Breast epithelium (tissue), 4 donors: ENCODE measurements around the gene ZMYND10. TPM values are rescaled to one million over a fixed set of nuclear protein-coding genes. Genes with fewer than 3 reads are reported as not detected.

Experiments used
- DNase-seq, 2 donors: peaks; one replicate each; pipeline ENCODE4 v3.0.0-alpha.2; 2019; ENCODE audit warnings: low spot score in 2 of 2
- H3K27ac ChIP-seq, 2 donors: fragments of 200-600 bp; sonication (generic) in 1 of 2; one replicate each; pipeline ENCODE4 v1.5.1; 2016 to 2019; ENCODE audit warnings: mild to moderate bottlenecking in 1 of 2
- H3K27me3 ChIP-seq, 2 donors: fragments of 200-600 bp; sonication (generic) in 1 of 2; one replicate each; pipeline versions ENCODE4 v1.5.1 to v1.6.0; 2017 to 2019; ENCODE audit warnings: control low read depth in 1 of 2, mild to moderate bottlenecking in 1 of 2
- H3K36me3 ChIP-seq: fragments of 200-600 bp; one replicate; pipeline ENCODE4 v1.5.1; 2019
- H3K4me1 ChIP-seq, 2 donors: fragments of 200-600 bp; sonication (generic); one replicate each; pipeline ENCODE4 v1.5.1; 2016 to 2019; ENCODE audit warnings: control low read depth in 1 of 2
- H3K4me3 ChIP-seq, 3 donors: fragments of 200-600 bp; sonication (generic); 1 replicate in 2 of 3; 2 replicates in 1 of 3; pipeline ENCODE4 v1.5.1; 2016 to 2019; ENCODE audit warnings: mild to moderate bottlenecking in 3 of 3, moderate library complexity in 2 of 3
- H3K9me3 ChIP-seq, 2 donors: fragments of 200-600 bp; sonication (generic) in 1 of 2; one replicate each; pipeline ENCODE4 v1.5.1; 2016 to 2019; ENCODE audit warnings: control low read depth in 1 of 2
- POLR2A ChIP-seq: fragments of 450-650 bp; IDR thresholded peaks from one replicate; pipeline ENCODE4 v1.6.1; 2016; ENCODE audit warnings: antibody characterized with exemption, mild to moderate bottlenecking, moderate library complexity
- POLR2AphosphoS5 ChIP-seq, 3 donors: sonication (generic); formaldehyde crosslinking; IDR thresholded peaks; one replicate each; pipeline ENCODE4 v1.6.1; 2017; ENCODE audit warnings: antibody characterized with exemption in 3 of 3
- intact Hi-C: fragments of 100-400 bp; cut with DNase I; formaldehyde crosslinking; loops from one replicate; pipeline ENCODE4 v1.15.1; 2023; ENCODE audit warnings: low total_unique reads
- total RNA-seq, 3 donors: library from RNA; depleted of rRNA; stranded (reverse); fragments of >200 nt; gene quantifications; one replicate each; pipeline ENCODE4 v1.1.0, GENCODE V29; 2016
- TF ChIP-seq, protein P1 (sequence below), 3 donors: fragments of 450-650 bp; IDR thresholded peaks; one replicate each; pipeline ENCODE4 v1.5.1; 2016 to 2017; ENCODE audit warnings: antibody characterized with exemption in 3 of 3, mild to moderate bottlenecking in 3 of 3, moderate library complexity in 3 of 3

ZMYND10 gene
- total RNA-seq, 3 donors from 2014 or later, result 0.32 to 2.6 (median 1.9) TPM

DNA sequence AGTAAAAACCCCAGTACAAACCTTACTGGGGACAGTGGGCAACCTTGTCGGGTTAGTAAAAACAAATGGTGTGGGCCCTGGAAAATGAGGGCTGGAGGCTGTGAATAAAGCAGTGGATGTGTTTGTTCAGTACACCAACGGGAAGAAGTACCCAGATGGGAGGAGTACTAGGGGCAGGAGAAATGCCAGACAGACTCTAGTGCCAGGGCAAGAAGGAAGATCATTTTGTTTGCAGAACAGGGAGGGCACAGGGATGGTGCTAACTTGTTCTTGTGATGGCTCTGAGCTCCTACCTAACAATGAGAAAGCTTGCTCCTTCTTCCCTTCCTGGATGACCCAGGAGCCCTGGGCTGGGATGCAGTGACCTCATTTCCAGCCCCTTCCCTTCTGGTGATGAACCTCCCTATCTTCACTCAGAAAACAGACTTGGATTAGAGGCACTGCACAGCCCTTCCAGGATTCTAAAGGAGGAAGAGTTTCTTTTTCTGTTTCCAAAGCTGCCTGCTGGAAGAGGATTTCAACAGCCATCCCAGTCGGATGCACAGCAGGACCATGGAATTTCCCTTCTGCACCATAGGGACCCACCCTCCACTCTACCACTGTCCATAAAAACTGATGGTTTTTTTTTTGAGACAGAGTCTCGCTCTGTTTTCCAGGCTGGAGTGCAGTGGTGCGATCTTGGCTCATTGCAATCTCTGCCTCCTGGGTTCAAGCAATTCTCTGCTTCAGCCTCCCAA is 11.0 kb downstream of the ZMYND10 start:
- Histone ChIP-seq H3K36me3 (peaks cover 8% of the 10 kb centered on the region), H3K27me3 (no peaks in the 10 kb centered on the region), H3K9me3 (no peaks in the 10 kb centered on the region), H3K4me3 (peak overlapping the region in 1 of 3 donors; percentile 45), H3K27ac (peak overlapping the region; percentile 84 to 96), H3K4me1 (peaks cover 9 to 19% of the 10 kb centered on the region in 2 donors)
- no peak for DNase-seq
- intact Hi-C loops, result no loop called here
- TF ChIP-seq POLR2AphosphoS5 (IDR thresholded peaks at IDR 0.05), result no peak

DNA sequence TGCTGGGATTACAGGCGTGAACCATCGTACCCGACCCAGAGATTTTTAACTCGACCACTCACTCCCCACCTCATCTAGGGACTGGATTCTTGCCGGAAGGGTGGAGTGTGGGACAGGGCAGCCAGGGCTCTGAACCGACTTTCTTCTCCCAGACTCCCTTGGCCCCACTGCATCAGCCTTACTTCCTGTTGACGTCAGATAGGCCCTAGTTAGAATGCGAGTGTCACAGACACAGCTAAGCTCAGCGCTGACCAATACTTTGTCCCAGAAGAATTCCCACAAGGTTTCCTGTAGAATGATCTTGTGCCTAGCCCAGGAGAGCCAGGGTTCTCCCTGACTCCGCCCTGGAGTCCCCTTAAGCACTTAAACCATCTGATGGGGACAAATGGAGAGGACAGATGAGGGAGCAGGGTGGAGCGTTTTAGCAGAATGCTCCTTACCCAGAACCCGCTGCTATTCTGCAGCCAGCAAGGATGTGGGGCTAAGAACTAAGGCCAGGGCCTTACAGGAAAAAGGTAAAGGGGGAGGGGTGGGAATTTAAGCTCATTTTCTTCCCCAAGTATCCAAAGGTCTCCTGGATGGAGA is 11.7 kb downstream of the ZMYND10 start:
- peaks cover 9 to 19% of the 10 kb centered on the region in 2 donors for H3K4me1 ChIP-seq
- H3K9me3 ChIP-seq, result no peaks in the 10 kb centered on the region
- H3K27ac ChIP-seq, result peak overlapping the region; percentile 84 to 96
- H3K36me3 ChIP-seq, result peaks cover 8% of the 10 kb centered on the region
- peak in 1 of 3 donors; percentile 56 for TF ChIP-seq POLR2AphosphoS5 (IDR thresholded peaks at IDR 0.05)
- TF ChIP-seq, protein P1, sequence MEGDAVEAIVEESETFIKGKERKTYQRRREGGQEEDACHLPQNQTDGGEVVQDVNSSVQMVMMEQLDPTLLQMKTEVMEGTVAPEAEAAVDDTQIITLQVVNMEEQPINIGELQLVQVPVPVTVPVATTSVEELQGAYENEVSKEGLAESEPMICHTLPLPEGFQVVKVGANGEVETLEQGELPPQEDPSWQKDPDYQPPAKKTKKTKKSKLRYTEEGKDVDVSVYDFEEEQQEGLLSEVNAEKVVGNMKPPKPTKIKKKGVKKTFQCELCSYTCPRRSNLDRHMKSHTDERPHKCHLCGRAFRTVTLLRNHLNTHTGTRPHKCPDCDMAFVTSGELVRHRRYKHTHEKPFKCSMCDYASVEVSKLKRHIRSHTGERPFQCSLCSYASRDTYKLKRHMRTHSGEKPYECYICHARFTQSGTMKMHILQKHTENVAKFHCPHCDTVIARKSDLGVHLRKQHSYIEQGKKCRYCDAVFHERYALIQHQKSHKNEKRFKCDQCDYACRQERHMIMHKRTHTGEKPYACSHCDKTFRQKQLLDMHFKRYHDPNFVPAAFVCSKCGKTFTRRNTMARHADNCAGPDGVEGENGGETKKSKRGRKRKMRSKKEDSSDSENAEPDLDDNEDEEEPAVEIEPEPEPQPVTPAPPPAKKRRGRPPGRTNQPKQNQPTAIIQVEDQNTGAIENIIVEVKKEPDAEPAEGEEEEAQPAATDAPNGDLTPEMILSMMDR (IDR thresholded peaks at IDR 0.05), result no peak
- peak overlapping the region in 1 of 3 donors; percentile 45 for H3K4me3 ChIP-seq
- H3K27me3 ChIP-seq, result no peaks in the 10 kb centered on the region
- intact Hi-C loops, result no loop called here
- no peak for DNase-seq

DNA sequence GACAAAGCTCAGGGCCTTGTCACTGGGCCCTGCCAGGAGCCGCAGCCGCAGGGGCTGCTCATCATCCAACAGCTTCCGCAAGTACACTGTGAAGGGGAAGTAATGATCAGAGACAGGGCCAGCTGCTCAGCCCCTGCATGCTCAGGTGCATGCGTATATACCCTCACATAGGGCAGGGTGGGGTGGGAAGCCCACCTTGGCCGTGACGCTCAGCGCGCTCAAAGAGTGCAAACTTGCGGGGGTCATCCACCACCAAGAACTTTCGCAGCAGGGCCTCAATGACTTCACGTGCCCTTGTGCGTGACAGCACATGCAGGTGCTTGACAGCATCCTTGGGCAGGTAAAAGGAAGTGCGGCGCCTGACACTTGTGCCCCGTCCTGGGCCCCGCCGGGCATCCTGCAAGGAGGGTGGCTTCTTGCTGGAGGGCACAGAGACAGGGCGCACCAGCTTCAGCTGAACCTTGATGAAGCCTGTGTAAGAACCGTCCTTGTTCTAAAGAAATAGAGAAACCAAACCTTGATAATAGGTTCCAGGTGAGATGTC is 14.1 kb downstream of the ZMYND10 start:
- H3K27ac ChIP-seq, result no peak overlapping the region
- intact Hi-C loops, result no loop called here
- peaks cover 9 to 27% of the 10 kb centered on the region in 2 donors for H3K4me1 ChIP-seq
- TF ChIP-seq, protein P1 (IDR thresholded peaks at IDR 0.05), result no peak
- TF ChIP-seq POLR2AphosphoS5 (IDR thresholded peaks at IDR 0.05), result no peak
- TF ChIP-seq POLR2A, result no peak
- no peaks in the 10 kb centered on the region for H3K27me3 ChIP-seq
- DNase-seq, result no peak
- no peak overlapping the region for H3K4me3 ChIP-seq
- peaks cover 8% of the 10 kb centered on the region for H3K36me3 ChIP-seq
- H3K9me3 ChIP-seq, result no peaks in the 10 kb centered on the region

DNA sequence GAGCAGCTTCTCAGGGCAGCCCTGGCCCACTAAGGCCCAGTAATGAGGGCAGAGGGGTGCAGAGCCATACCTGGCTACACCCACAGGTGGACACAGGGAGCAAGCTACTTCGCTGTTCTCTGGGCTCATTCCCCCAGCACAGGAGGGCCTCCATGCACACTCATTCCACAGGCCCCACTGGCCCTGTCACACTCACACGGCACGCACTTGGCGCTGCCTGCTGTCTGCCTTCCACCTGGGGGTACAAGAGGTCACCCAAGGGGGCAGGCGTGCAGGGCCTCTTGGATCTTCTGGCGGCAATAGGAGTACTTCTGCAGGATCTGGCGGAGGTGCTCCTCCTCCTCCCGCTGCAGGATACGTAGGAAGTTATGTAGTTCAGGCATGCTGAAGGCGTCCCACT is 15.2 kb downstream of the ZMYND10 start:
- Histone ChIP-seq H3K36me3 (peaks cover 8% of the 10 kb centered on the region), H3K4me3 (no peak overlapping the region), H3K9me3 (no peaks in the 10 kb centered on the region), H3K4me1 (peaks cover under 1 to 19% of the 10 kb centered on the region in 2 donors), H3K27me3 (no peaks in the 10 kb centered on the region), H3K27ac (no peak overlapping the region)
- DNase-seq, result no peak
- no peak for TF ChIP-seq POLR2A
- TF ChIP-seq, protein P1 (IDR thresholded peaks at IDR 0.05), result no peak
- intact Hi-C loops, result no loop called here

DNA sequence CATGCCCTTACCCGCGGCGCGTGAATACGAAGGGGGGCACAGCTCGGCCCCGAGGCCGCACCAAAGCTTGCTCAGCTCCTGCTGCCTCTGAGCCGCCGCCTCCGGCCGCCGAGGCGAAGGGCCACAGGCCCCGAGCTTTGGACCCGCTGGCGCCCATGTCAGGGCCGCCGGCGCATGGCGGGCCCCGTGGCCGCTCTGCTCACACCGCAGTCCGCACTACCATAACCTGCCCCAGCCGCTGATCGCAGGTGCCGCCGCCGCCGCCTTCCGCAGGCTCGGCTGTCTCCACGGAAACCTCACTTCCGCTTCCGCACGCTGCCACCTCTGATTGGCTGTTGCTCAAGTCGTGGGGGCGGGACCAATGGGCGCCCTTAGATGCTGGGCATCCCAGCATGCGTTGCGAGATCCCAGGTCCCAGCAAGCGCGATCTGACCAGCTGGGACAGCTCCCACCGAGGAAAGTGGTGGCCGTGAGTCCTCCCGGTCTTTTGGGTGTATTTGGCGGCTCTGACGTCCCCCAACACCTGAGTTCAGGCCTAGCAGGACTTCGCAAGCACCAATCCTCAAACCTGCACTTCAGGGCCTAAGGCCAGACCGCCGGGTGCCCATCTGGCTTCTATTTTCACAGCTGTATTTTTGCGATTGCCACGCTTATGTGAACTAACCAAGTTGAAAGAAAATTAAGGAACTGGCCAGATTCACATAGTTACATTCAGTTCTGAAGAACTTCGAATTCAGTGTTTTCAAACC is 17.4 kb downstream of the ZMYND10 start, which contains the start of gene TUSC2:
TSS of gene TUSC2 (minus strand) at position 281 of the 749 bp plus-strand sequence. CDS start at position 157, 124 bp downstream.
- TF ChIP-seq, protein P1 (IDR thresholded peaks at IDR 0.05), result peak in 1 of 3 donors; percentile 11
- TF ChIP-seq POLR2AphosphoS5 (IDR thresholded peaks at IDR 0.05), result peak; percentile 62 to 91 (median 89)
- peak; percentile 56 for TF ChIP-seq POLR2A
- Histone ChIP-seq H3K4me3 (peak within 1 kb of the TSS; percentile 97 to 100 (median 98)), H3K4me1 (peaks cover 0 to 8% of the 10 kb centered on the region in 2 donors), H3K27me3 (no peaks in the 10 kb centered on the region), H3K36me3 (peaks cover 8% of the 10 kb centered on the region), H3K27ac (peak within 1 kb of the TSS; percentile 89 to 92), H3K9me3 (no peaks in the 10 kb centered on the region)
- peak; percentile 97 for DNase-seq
- intact Hi-C loops, result no loop called here
